SK-N-MC (cell line): ENCODE data around the gene PFDN4.

Experiments used
- EZH2 ChIP-seq: fragments of 200-600 bp; sonication (generic); IDR thresholded peaks from one replicate; pipeline ENCODE4 v1.6.1; 2017; ENCODE audit warnings: antibody characterized with exemption
- POLR2AphosphoS5 ChIP-seq: IDR thresholded peaks from 2 replicates; pipeline ENCODE4 v1.6.1; 2012; ENCODE audit warnings: mild to moderate bottlenecking, low read depth, low read length, borderline replicate concordance

- TF ChIP-seq POLR2AphosphoS5 (no peak), EZH2 (no peak)
Observed at GRCh38 chr20:54165803-54166202, 42.1 kb upstream of the PFDN4 start.
